ENCODE data around the gene ALCAM. TPM values are rescaled to one million over a fixed set of nuclear protein-coding genes. Genes with fewer than 3 reads are reported as not detected.

ALCAM gene
- polyA plus RNA-seq, 1 donor from 2014 or later, result 94.7 TPM

DNA sequence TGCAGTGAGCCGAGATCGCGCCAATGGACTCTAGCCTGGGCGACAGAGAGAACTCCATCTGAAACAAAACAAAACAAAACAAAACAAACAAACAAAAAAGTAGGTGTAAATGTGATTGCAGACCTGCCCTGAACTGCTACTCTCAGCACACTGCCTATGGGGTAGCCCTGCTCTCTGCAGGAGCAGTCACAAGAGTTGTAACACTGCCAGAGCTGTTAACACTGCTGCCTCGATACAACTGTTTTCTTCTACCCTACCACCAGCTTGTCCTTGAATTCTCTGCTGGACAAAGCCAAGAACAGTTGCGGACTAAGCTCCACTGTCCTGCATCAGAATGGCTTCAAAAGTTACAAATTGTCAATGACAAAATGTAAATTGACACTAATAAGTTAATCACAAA lies 89.3 kb downstream of the ALCAM start:
- no peaks in the 10 kb centered on the region for H3F3A ChIP-seq (ENCODE audit: insufficient read depth, low read length, poor library complexity, severe bottlenecking)

DNA sequence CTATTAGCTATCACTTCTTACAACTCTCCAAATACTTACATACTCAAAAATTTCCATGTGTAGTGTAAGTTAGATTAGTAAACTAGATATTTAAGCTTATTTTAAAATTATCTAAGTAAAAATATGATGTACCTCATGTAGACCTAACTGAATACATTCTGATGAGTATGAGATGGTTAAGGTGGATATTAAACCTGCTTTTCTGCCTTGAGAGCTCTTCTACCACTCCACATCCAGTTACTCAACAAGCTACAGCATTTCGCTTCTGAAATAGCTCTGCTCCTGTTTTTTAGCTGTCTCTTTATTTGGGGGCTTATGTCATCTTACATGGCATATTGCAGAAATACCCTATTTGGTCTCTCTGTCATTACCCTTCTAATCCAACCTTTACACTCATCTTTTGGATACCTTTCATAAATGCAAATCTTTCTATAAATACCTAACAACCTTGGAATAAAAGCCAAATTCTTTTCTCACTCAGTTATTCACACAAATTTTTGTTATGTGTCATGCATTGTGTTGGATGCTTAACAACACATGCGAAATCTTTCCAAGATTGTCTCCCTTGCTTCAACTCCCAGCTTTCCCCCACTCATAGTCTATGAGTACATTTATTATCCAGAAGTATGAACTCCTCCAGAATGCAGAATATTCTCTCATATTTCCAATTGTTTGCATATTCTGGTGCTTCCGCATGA lies 92.0 kb downstream of the ALCAM start:
- H3K79me2 ChIP-seq (replicated peaks; ENCODE audit: insufficient read depth, low read length), result no peaks in the 10 kb centered on the region
- no peaks in the 10 kb centered on the region for H3K9me2 ChIP-seq (ENCODE audit: insufficient read depth, low read length)
- H3F3A ChIP-seq (ENCODE audit: insufficient read depth, low read length, poor library complexity, severe bottlenecking), result no peaks in the 10 kb centered on the region
- H3K36me3 ChIP-seq (ENCODE audit: insufficient read depth, low read length), result no peaks in the 10 kb centered on the region
- no peaks in the 10 kb centered on the region for H3K9me3 ChIP-seq (ENCODE audit: low read length)
- no peak overlapping the region for H3K9ac ChIP-seq (ENCODE audit: low read length)
- no peak overlapping the region for H3K4me3 ChIP-seq (ENCODE audit: low read length)
- H3K27ac ChIP-seq (ENCODE audit: low read length), result no peak overlapping the region
- H3K27me3 ChIP-seq (ENCODE audit: insufficient read depth, low read depth, low read length), result no peaks in the 10 kb centered on the region
- no peak overlapping the region for H3K4me2 ChIP-seq (ENCODE audit: low read length)
- TF ChIP-seq, protein P1, sequence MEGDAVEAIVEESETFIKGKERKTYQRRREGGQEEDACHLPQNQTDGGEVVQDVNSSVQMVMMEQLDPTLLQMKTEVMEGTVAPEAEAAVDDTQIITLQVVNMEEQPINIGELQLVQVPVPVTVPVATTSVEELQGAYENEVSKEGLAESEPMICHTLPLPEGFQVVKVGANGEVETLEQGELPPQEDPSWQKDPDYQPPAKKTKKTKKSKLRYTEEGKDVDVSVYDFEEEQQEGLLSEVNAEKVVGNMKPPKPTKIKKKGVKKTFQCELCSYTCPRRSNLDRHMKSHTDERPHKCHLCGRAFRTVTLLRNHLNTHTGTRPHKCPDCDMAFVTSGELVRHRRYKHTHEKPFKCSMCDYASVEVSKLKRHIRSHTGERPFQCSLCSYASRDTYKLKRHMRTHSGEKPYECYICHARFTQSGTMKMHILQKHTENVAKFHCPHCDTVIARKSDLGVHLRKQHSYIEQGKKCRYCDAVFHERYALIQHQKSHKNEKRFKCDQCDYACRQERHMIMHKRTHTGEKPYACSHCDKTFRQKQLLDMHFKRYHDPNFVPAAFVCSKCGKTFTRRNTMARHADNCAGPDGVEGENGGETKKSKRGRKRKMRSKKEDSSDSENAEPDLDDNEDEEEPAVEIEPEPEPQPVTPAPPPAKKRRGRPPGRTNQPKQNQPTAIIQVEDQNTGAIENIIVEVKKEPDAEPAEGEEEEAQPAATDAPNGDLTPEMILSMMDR (IDR thresholded peaks at IDR 0.05; ENCODE audit: poor library complexity, severe bottlenecking), result no peak
- TF ChIP-seq EZH2 (IDR thresholded peaks at IDR 0.05; ENCODE audit: borderline replicate concordance, insufficient read depth, low read length, poor library complexity, severe bottlenecking) (no peak), TAF1 (IDR thresholded peaks at IDR 0.05; ENCODE audit: low read depth) (no peak), MXI1 (conservative IDR thresholded peaks at IDR 0.05; ENCODE audit: poor library complexity, severe bottlenecking) (no peak), EP300 (conservative IDR thresholded peaks at IDR 0.05; ENCODE audit: poor library complexity, severe bottlenecking) (no peak), SMC3 (conservative IDR thresholded peaks at IDR 0.05; ENCODE audit: poor library complexity) (no peak), RAD21 (conservative IDR thresholded peaks at IDR 0.05) (no peak), POLR2AphosphoS5 (IDR thresholded peaks at IDR 0.05) (no peak)
- TF ChIP-seq, protein P2, sequence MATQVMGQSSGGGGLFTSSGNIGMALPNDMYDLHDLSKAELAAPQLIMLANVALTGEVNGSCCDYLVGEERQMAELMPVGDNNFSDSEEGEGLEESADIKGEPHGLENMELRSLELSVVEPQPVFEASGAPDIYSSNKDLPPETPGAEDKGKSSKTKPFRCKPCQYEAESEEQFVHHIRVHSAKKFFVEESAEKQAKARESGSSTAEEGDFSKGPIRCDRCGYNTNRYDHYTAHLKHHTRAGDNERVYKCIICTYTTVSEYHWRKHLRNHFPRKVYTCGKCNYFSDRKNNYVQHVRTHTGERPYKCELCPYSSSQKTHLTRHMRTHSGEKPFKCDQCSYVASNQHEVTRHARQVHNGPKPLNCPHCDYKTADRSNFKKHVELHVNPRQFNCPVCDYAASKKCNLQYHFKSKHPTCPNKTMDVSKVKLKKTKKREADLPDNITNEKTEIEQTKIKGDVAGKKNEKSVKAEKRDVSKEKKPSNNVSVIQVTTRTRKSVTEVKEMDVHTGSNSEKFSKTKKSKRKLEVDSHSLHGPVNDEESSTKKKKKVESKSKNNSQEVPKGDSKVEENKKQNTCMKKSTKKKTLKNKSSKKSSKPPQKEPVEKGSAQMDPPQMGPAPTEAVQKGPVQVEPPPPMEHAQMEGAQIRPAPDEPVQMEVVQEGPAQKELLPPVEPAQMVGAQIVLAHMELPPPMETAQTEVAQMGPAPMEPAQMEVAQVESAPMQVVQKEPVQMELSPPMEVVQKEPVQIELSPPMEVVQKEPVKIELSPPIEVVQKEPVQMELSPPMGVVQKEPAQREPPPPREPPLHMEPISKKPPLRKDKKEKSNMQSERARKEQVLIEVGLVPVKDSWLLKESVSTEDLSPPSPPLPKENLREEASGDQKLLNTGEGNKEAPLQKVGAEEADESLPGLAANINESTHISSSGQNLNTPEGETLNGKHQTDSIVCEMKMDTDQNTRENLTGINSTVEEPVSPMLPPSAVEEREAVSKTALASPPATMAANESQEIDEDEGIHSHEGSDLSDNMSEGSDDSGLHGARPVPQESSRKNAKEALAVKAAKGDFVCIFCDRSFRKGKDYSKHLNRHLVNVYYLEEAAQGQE (IDR thresholded peaks at IDR 0.05; ENCODE audit: borderline replicate concordance), result no peak
- H2AFZ ChIP-seq (ENCODE audit: low read depth, low read length), result no peak overlapping the region
- no peaks in the 10 kb centered on the region for H4K20me1 ChIP-seq (ENCODE audit: insufficient read depth)

More for the DNA sequence above, 89.3 kb downstream of the ALCAM start:
- H3K27me3 ChIP-seq (ENCODE audit: insufficient read depth, low read depth, low read length), result no peaks in the 10 kb centered on the region
- H3K9me2 ChIP-seq (ENCODE audit: insufficient read depth, low read length), result no peaks in the 10 kb centered on the region
- no peak overlapping the region for H3K9ac ChIP-seq (ENCODE audit: low read length)
- no peak overlapping the region for H3K4me3 ChIP-seq (ENCODE audit: low read length)
- no peaks in the 10 kb centered on the region for H3K9me3 ChIP-seq (ENCODE audit: low read length)
- H3K79me2 ChIP-seq (replicated peaks; ENCODE audit: insufficient read depth, low read length), result no peaks in the 10 kb centered on the region
- H3K27ac ChIP-seq (ENCODE audit: low read length), result no peak overlapping the region
- no peaks in the 10 kb centered on the region for H3K36me3 ChIP-seq (ENCODE audit: insufficient read depth, low read length)
- H2AFZ ChIP-seq (ENCODE audit: low read depth, low read length), result no peak overlapping the region
- TF ChIP-seq EZH2 (IDR thresholded peaks at IDR 0.05; ENCODE audit: borderline replicate concordance, insufficient read depth, low read length, poor library complexity, severe bottlenecking), result no peak
- TF ChIP-seq, protein P2 (IDR thresholded peaks at IDR 0.05; ENCODE audit: borderline replicate concordance), result no peak
- TF ChIP-seq TAF1 (IDR thresholded peaks at IDR 0.05; ENCODE audit: low read depth), result no peak
- no peak for TF ChIP-seq MXI1 (conservative IDR thresholded peaks at IDR 0.05; ENCODE audit: poor library complexity, severe bottlenecking)
- no peak for TF ChIP-seq RAD21 (conservative IDR thresholded peaks at IDR 0.05)
- no peak for TF ChIP-seq SMC3 (conservative IDR thresholded peaks at IDR 0.05; ENCODE audit: poor library complexity)
- TF ChIP-seq EP300 (conservative IDR thresholded peaks at IDR 0.05; ENCODE audit: poor library complexity, severe bottlenecking), result no peak
- no peak for TF ChIP-seq POLR2AphosphoS5 (IDR thresholded peaks at IDR 0.05)
- TF ChIP-seq, protein P1 (IDR thresholded peaks at IDR 0.05; ENCODE audit: poor library complexity, severe bottlenecking), result no peak
- H3K4me2 ChIP-seq (ENCODE audit: low read length), result no peak overlapping the region
- no peaks in the 10 kb centered on the region for H4K20me1 ChIP-seq (ENCODE audit: insufficient read depth)

Data from neural cell (in vitro differentiated cells).